DLD1 (cell line): ENCODE results near the gene NOS1AP.
"Not testable (repeated sequence)": the region's sequence is repeated elsewhere in the genome, so short reads cannot be mapped to it uniquely, and the experiment has no call there.

Experiments
- in situ Hi-C: cut with HindIII; loops from 2 replicates; pipeline ENCODE4 v1.10.0; 2017; ENCODE audit warnings: low sequenced_read_pairs

Gene NOS1AP

GRCh38 chr1:162389021-162389818 is 319.7 kb downstream of the NOS1AP start:
- in situ Hi-C loops = loop anchor here (10.0 to 25.0 kb wide), 2 partner anchors 177 to 344 kb away; no protein-coding TSS in a partner anchor

- in situ Hi-C loops = loop anchor here (10.0 to 25.0 kb wide), 2 partner anchors 178 to 345 kb away; no protein-coding TSS in a partner anchor
Measured at GRCh38 chr1:162389971-162390370, 320.5 kb downstream of the NOS1AP start.

GRCh38 chr1:162390396-162391185 is 321.1 kb downstream of the NOS1AP start:
- in situ Hi-C loops = loop anchor here (25.0 kb wide), 1 partner anchor 178 kb away; no protein-coding TSS in a partner anchor

- in situ Hi-C loops = loop anchor here (25.0 kb wide), 1 partner anchor 180 kb away; no protein-coding TSS in a partner anchor
Measured at GRCh38 chr1:162391790-162392563, 322.5 kb downstream of the NOS1AP start.

- in situ Hi-C loops = loop anchor here (25.0 kb wide), 1 partner anchor 184 kb away; no protein-coding TSS in a partner anchor
Measured at GRCh38 chr1:162396201-162396906, 326.9 kb downstream of the NOS1AP start.

GRCh38 chr1:162397039-162397448 is 327.6 kb downstream of the NOS1AP start:
- in situ Hi-C loops = loop anchor here (25.0 kb wide), 1 partner anchor 185 kb away; no protein-coding TSS in a partner anchor

GRCh38 chr1:162397943-162398560 is 328.6 kb downstream of the NOS1AP start:
- in situ Hi-C loops = loop anchor here (25.0 kb wide), 1 partner anchor 186 kb away; no protein-coding TSS in a partner anchor

GRCh38 chr1:162398999-162399580 is 329.6 kb downstream of the NOS1AP start:
- in situ Hi-C loops = loop anchor here (25.0 kb wide), 1 partner anchor 187 kb away; no protein-coding TSS in a partner anchor

- in situ Hi-C loops = no loop called here
Measured at GRCh38 chr1:162400790-162401355, 331.4 kb downstream of the NOS1AP start.

- in situ Hi-C loops = no loop called here
Measured at GRCh38 chr1:162404550-162405160, 335.2 kb downstream of the NOS1AP start.

GRCh38 chr1:162405800-162406199 is 336.3 kb downstream of the NOS1AP start:
- in situ Hi-C loops = no loop called here

GRCh38 chr1:162406811-162407210 is 337.3 kb downstream of the NOS1AP start:
- in situ Hi-C loops = no loop called here

GRCh38 chr1:162407539-162407938 is 338.0 kb downstream of the NOS1AP start:
- in situ Hi-C loops = no loop called here

GRCh38 chr1:162412002-162412401 is 342.5 kb downstream of the NOS1AP start, which contains the start of gene SH2D1B:
Gene SH2D1B, minus strand, starts transcription at chr1:162412136. Its CDS starts 120 bp downstream, at chr1:162412016.
- in situ Hi-C loops = no loop called here

GRCh38 chr1:162416215-162416614 is 346.7 kb downstream of the NOS1AP start:
- in situ Hi-C loops = no loop called here

- in situ Hi-C loops = no loop called here
Measured at GRCh38 chr1:162416909-162417308, 347.4 kb downstream of the NOS1AP start.

GRCh38 chr1:162417650-162418049 is 348.2 kb downstream of the NOS1AP start:
- in situ Hi-C loops = no loop called here

- in situ Hi-C loops = not testable (repeated sequence)
Measured at GRCh38 chr1:162418584-162418983, 349.1 kb downstream of the NOS1AP start.
